Motor neuron (in vitro differentiated cells): ENCODE data around the gene ARL15. TPM values are rescaled to one million over a fixed set of nuclear protein-coding genes. Genes with fewer than 3 reads are reported as not detected.
"Not testable (repeated sequence)": the region's sequence is repeated elsewhere in the genome, so short reads cannot be mapped to it uniquely, and the experiment has no call there.

Experiments used
- ATAC-seq, 8 experiments: fragments of 200-7000 bp; cut with Tn5 transposase; replicated peaks in 6 of 8; 2 replicates each; pipeline ENCODE4 v1.8.0; 2021; ENCODE audit warnings: mild to moderate bottlenecking in 8 of 8, moderate library complexity in 8 of 8
- H3K27ac ChIP-seq, 2 donors: fragments of 250-450 bp; sonication (Bioruptor Pico); 2 replicates each; pipeline ENCODE4 v1.9.0; 2021; ENCODE audit warnings: antibody characterized with exemption in 2 of 2, mild to moderate bottlenecking in 2 of 2, moderate library complexity in 1 of 2
- H3K4me1 ChIP-seq, 2 donors: fragments of 250-450 bp; sonication (Bioruptor Pico); replicated peaks in 1 of 2; 2 replicates each; pipeline ENCODE4 v1.6.1; 2021; ENCODE audit warnings: antibody characterized with exemption in 2 of 2, mild to moderate bottlenecking in 2 of 2, moderate library complexity in 1 of 2
- H3K4me3 ChIP-seq, 5 donors: fragments of 250-450 bp; sonication (Bioruptor Pico); 2 replicates each; pipeline ENCODE4 v1.9.0; 2021; ENCODE audit warnings: antibody characterized with exemption in 5 of 5, mild to moderate bottlenecking in 5 of 5, moderate library complexity in 4 of 5
- WGBS, 10 experiments: fragments of 450-650 bp; shearing (Covaris generic); methylation state at CpG; one replicate each; pipeline ENCODE4 v1.0.0; 2022; 5-methylcytosine and 5-hydroxymethylcytosine counted together
- in situ Hi-C, 9 experiments: fragments of 400-800 bp; cut with MboI; loops; one replicate each; pipeline ENCODE4 v1.15.0; 2021; ENCODE audit warnings: low sequenced_read_pairs in 9 of 9, low pct_unique_long_range_greater_than_20kb in 2 of 9; ENCODE audit not compliant: unreplicated experiment in 9 of 9
- total RNA-seq, 8 experiments: library from RNA; unstranded; fragments of 300-600 nt; gene quantifications; 2 replicates each; pipeline versions ENCODE4 v1.2.3 to v1.2.4, GENCODE V29; 2022

The ARL15 gene
- total RNA-seq, 8 experiments from 2014 or later, result 17.0 to 44.6 (median 22.3) TPM

GRCh38 chr5:53878015-53878414 is 432.4 kb downstream of the ARL15 start:
- in situ Hi-C loops, result loop anchor here in 1 of 9 experiments (10.0 kb wide), 1 partner anchor 347 kb away; no protein-coding TSS in a partner anchor
- peaks cover 2 to 3% of the 10 kb centered on the region in 2 donors for H3K4me1 ChIP-seq
- 83 to 100% (median 93%) methylated on average over 1 to 2 of the region's 2 CpGs for WGBS, 10 experiments
- no peak for ATAC-seq
- no peak overlapping the region for H3K4me3 ChIP-seq
- no peak overlapping the region for H3K27ac ChIP-seq

- in situ Hi-C loops, result loop anchor here in 1 of 9 experiments (10.0 kb wide), 1 partner anchor 348 kb away; no protein-coding TSS in a partner anchor
- Histone ChIP-seq H3K27ac (no peak overlapping the region), H3K4me3 (no peak overlapping the region), H3K4me1 (peaks cover 0 to 2% of the 10 kb centered on the region in 2 donors)
- peak in 2 of 8 experiments; percentile 39 to 45 for ATAC-seq
- 0 to 100% (median 80%) methylated on average over 1 to 2 of the region's 2 CpGs; no CpG with 5 or more reads in 3 of the 10 experiments for WGBS, 10 experiments
Measured at GRCh38 chr5:53877243-53877642, 433.1 kb downstream of the ARL15 start.

DNA sequence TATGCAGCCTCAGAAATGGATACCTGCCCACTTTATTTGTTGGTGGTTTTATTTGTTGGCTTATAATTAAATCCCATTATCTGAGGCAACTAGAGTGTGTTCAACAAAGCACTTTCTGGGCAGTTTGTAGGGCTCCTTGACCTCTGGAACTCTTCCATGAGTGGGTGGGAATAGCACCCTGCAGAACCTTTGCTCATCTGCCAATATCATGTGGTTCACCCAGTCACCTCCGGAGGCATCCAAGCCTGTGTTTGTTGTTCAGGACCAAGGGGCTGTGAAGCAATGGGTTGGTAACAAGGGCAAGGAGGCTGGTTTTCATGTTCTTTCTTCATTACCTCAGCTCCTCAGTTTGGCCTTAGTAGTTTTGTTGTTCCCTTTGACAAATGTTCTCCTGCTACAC is 436.0 kb downstream of the ARL15 start:
- H3K4me1 ChIP-seq, result no peaks in the 10 kb centered on the region
- ATAC-seq, result peak in 2 of 8 experiments; percentile 27 to 29
- no peak overlapping the region for H3K27ac ChIP-seq
- no peak overlapping the region for H3K4me3 ChIP-seq
- in situ Hi-C loops, result loop anchor here in 1 of 9 experiments (10.0 to 25.0 kb wide), 2 partner anchors 350 to 387 kb away; partner anchors contain the start of gene FST
- 60 to 100% (median 92%) methylated on average over 1 of the region's 1 CpG; no CpG with 5 or more reads in 6 of the 10 experiments for WGBS, 10 experiments

GRCh38 chr5:53873235-53873634 is 437.1 kb downstream of the ARL15 start:
- no peak overlapping the region for H3K27ac ChIP-seq
- ATAC-seq, result no peak
- no peaks in the 10 kb centered on the region for H3K4me1 ChIP-seq
- no peak overlapping the region for H3K4me3 ChIP-seq
- 80 to 100% (median 98%) methylated on average over 1 to 3 of the region's 3 CpGs; no CpG with 5 or more reads in 4 of the 10 experiments for WGBS, 10 experiments
- in situ Hi-C loops, result loop anchor here in 1 of 9 experiments (10.0 to 25.0 kb wide), 2 partner anchors 352 to 386 kb away; partner anchors contain the start of gene FST

GRCh38 chr5:53871775-53872174 is 438.6 kb downstream of the ARL15 start:
- 83 to 100% (median 93%) methylated on average over 1 to 2 of the region's 2 CpGs; no CpG with 5 or more reads in 5 of the 10 experiments for WGBS, 10 experiments
- ATAC-seq, result no peak
- in situ Hi-C loops, result loop anchor here in 1 of 9 experiments (10.0 to 25.0 kb wide), 2 partner anchors 353 to 384 kb away; partner anchors contain the start of gene FST
- H3K4me3 ChIP-seq, result no peak overlapping the region
- H3K27ac ChIP-seq, result no peak overlapping the region
- no peaks in the 10 kb centered on the region for H3K4me1 ChIP-seq

GRCh38 chr5:53871050-53871449 is 439.3 kb downstream of the ARL15 start:
- 50 to 97% (median 81%) methylated on average over 1 to 4 of the region's 5 CpGs; no CpG with 5 or more reads in 1 of the 10 experiments for WGBS, 10 experiments
- in situ Hi-C loops, result loop anchor here in 1 of 9 experiments (10.0 to 25.0 kb wide), 2 partner anchors 354 to 384 kb away; partner anchors contain the start of gene FST
- H3K4me1 ChIP-seq, result no peaks in the 10 kb centered on the region

GRCh38 chr5:53858700-53859456 is 451.5 kb downstream of the ARL15 start:
- Histone ChIP-seq H3K27ac (no peak overlapping the region), H3K4me1 (no peaks in the 10 kb centered on the region), H3K4me3 (no peak overlapping the region)
- WGBS, 10 experiments, result 0 to 97% (median 91%) methylated on average over 1 to 15 of the region's 17 CpGs; no CpG with 5 or more reads in 1 of the 10 experiments
- no peak for ATAC-seq
- in situ Hi-C loops, result loop anchor here in 1 of 9 experiments (25.0 kb wide), 1 partner anchor 372 kb away; the partner anchor contains the start of gene FST

More at GRCh38 chr5:53871050-53871449, 439.3 kb downstream of the ARL15 start:
- peak in 2 of 8 experiments; percentile 69 to 75 for ATAC-seq
- no peak overlapping the region for H3K4me3 ChIP-seq
- H3K27ac ChIP-seq, result no peak overlapping the region

DNA sequence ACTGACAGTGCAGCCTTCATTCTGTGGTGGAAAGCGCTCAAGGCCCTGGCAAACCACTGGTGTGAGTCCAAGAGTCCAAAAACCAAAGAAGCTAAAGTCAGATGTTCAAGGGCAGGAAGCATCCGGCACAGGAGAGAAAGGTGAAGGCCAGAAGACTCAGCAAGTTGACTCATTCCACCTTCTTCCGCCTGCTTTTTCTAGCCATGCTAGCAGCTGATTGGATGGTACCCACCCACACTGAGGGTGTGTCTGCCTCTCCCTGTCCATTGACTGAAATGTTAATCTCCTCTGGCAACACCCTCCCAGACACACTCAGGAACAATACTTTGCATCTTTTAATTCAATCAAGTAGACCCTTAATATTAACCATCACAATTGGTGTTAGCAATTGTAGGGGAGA is 453.9 kb downstream of the ARL15 start:
- in situ Hi-C loops, result loop anchor here in 1 of 9 experiments (25.0 kb wide), 1 partner anchor 369 kb away; the partner anchor contains the start of gene FST
- Histone ChIP-seq H3K4me3 (no peak overlapping the region), H3K4me1 (no peaks in the 10 kb centered on the region), H3K27ac (no peak overlapping the region)
- peak in 2 of 8 experiments; percentile 49 to 78 for ATAC-seq
- 0 to 100% (median 43%) methylated on average over 1 to 3 of the region's 3 CpGs; no CpG with 5 or more reads in 3 of the 10 experiments for WGBS, 10 experiments

DNA sequence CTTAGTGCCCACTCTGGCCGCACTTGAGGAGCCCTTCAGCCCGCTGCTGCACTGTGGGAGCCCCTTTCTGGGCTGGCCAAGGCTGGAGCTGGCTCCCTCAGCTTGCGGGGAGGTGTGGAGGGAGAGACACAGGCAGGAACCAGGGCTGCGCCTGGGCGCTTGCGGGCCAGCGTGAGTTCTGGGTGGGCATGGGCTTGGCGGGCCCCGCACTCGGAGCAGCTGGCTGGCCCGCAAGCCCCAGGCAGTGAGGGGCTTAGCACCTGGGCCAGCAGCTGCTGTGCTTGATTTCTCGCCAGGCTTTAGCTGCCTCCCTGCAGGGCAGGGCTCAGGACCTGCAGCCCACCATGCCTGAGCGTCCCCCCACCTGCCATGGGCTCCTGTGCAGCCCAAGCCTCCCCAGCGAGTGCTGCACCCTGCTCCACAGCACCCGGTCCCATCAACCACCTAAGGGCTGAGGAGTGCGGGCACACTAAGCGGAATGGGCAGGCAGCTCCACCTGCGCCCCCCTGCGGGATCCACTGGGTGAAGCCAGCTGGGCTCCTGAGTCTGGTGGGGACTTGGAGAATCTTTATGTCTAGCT is 473.4 kb downstream of the ARL15 start:
- in situ Hi-C loops, H3K4me1 ChIP-seq, H3K27ac ChIP-seq, H3K4me3 ChIP-seq, ATAC-seq: not testable (repeated sequence)
- 83 to 93% methylated on average over 2 to 10 of the region's 19 CpGs; no CpG with 5 or more reads in 8 of the 10 experiments for WGBS, 10 experiments

DNA sequence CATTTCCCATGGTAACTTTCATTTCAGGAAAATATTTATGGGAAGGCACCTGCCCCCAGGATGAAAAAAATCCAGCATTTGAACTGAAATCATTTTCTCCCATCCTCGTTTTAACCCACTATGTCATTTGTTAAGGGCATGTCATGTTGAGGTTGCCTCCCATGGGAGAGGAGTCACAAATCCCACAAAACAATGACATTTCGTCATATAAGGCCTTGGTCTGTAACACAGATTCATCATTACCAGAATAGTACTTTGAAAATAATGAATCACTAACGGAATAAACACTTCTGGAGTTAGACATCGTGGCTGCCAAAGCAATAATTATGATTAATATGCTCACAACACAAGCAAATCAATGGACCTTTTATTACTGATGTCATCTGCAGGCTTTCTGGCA is 475.9 kb downstream of the ARL15 start:
- in situ Hi-C loops, result no loop called here
- Histone ChIP-seq H3K4me3 (no peak overlapping the region), H3K27ac (no peak overlapping the region), H3K4me1 (no peaks in the 10 kb centered on the region)
- 46 to 100% (median 70%) methylated on average over 1 to 4 of the region's 4 CpGs; no CpG with 5 or more reads in 2 of the 10 experiments for WGBS, 10 experiments
- ATAC-seq, result peak in 2 of 8 experiments; percentile 64 to 76
